Trophoblast cell (in vitro differentiated cells and primary cell): ENCODE measurements around the gene GPR137B.

Experiments used
- DNase-seq, 2 donors: peaks; one replicate each; pipeline ENCODE4 v3.0.0-alpha.2; 2016
- H2AFZ ChIP-seq: 2 replicates; pipeline ENCODE4 v1.6.1; 2013; ENCODE audit warnings: low read length, moderate library complexity, mild to moderate bottlenecking; ENCODE audit not compliant: insufficient read depth, poor library complexity
- H2AK5ac ChIP-seq: 2 replicates; pipeline ENCODE4 v1.6.1; 2013; ENCODE audit warnings: mild to moderate bottlenecking, low read length
- H2BK120ac ChIP-seq: 2 replicates; pipeline ENCODE4 v1.6.1; 2013; ENCODE audit warnings: low read length, mild to moderate bottlenecking, moderate library complexity; ENCODE audit not compliant: insufficient read depth, poor library complexity
- H2BK12ac ChIP-seq: 2 replicates; pipeline ENCODE4 v1.6.1; 2013; ENCODE audit warnings: mild to moderate bottlenecking, low read length, moderate library complexity
- H2BK5ac ChIP-seq: 2 replicates; pipeline ENCODE4 v1.6.1; 2013; ENCODE audit warnings: low read length, low read depth, moderate library complexity, mild to moderate bottlenecking; ENCODE audit not compliant: poor library complexity
- H3K14ac ChIP-seq: 2 replicates; pipeline ENCODE4 v1.6.1; 2013; ENCODE audit warnings: mild to moderate bottlenecking, low read length
- H3K18ac ChIP-seq: 2 replicates; pipeline ENCODE4 v1.6.1; 2013; ENCODE audit warnings: mild to moderate bottlenecking, low read length
- H3K23ac ChIP-seq: 2 replicates; pipeline ENCODE4 v1.6.1; 2013; ENCODE audit warnings: low read length
- H3K27ac ChIP-seq: 2 replicates; pipeline ENCODE4 v1.5.1; 2013; ENCODE audit warnings: low read depth, mild to moderate bottlenecking, inconsistent platforms, low read length, moderate library complexity
- H3K27me3 ChIP-seq: 2 replicates; pipeline ENCODE4 v1.6.1; 2013; ENCODE audit warnings: inconsistent platforms, mild to moderate bottlenecking, low read length, moderate library complexity; ENCODE audit not compliant: insufficient read depth
- H3K36me3 ChIP-seq, 2 experiments: 1 replicate in 1 of 2; 2 replicates in 1 of 2; pipeline ENCODE4 v1.6.1; 2013; ENCODE audit warnings: low read length in 2 of 2, mild to moderate bottlenecking in 2 of 2, moderate library complexity in 1 of 2; ENCODE audit not compliant: insufficient read depth in 2 of 2, control insufficient read depth in 1 of 2
- H3K4ac ChIP-seq: 2 replicates; pipeline ENCODE4 v1.6.1; 2013; ENCODE audit warnings: low read depth, mild to moderate bottlenecking, low read length, moderate library complexity
- H3K4me1 ChIP-seq, 2 experiments: 1 replicate in 1 of 2; 2 replicates in 1 of 2; pipeline ENCODE4 v1.6.1; 2013; ENCODE audit warnings: low read length in 2 of 2, mild to moderate bottlenecking in 2 of 2, moderate library complexity in 1 of 2; ENCODE audit not compliant: insufficient read depth in 2 of 2, control insufficient read depth in 1 of 2
- H3K4me2 ChIP-seq: 2 replicates; pipeline ENCODE4 v1.6.1; 2013; ENCODE audit warnings: inconsistent platforms, mild to moderate bottlenecking, low read length, moderate library complexity
- H3K4me3 ChIP-seq: 2 replicates; pipeline ENCODE4 v1.5.1; 2013; ENCODE audit warnings: mild to moderate bottlenecking, low read depth, low read length, inconsistent platforms
- H3K79me1 ChIP-seq: one replicate; pipeline ENCODE4 v1.6.1; 2013; ENCODE audit warnings: low read length
- H3K79me2 ChIP-seq: 2 replicates; pipeline ENCODE4 v1.6.1; 2013; ENCODE audit warnings: low read length, mild to moderate bottlenecking; ENCODE audit not compliant: control insufficient read depth, insufficient read depth, poor library complexity
- H3K9ac ChIP-seq: 2 replicates; pipeline ENCODE4 v1.6.1; 2013; ENCODE audit warnings: mild to moderate bottlenecking, low read length
- H3K9me3 ChIP-seq: 2 replicates; pipeline ENCODE4 v1.6.1; 2013; ENCODE audit warnings: low read depth, mild to moderate bottlenecking, control low read depth, inconsistent platforms, low read length; ENCODE audit not compliant: insufficient read depth
- H4K12ac ChIP-seq: 2 replicates; pipeline ENCODE4 v1.6.1; 2013; ENCODE audit warnings: low read depth, mild to moderate bottlenecking, low read length, moderate library complexity
- H4K8ac ChIP-seq: 2 replicates; pipeline ENCODE4 v1.6.1; 2013; ENCODE audit warnings: low read depth, mild to moderate bottlenecking, low read length, moderate library complexity
- H4K91ac ChIP-seq: one replicate; pipeline ENCODE4 v1.6.1; 2013; ENCODE audit warnings: low read depth, mild to moderate bottlenecking, low read length, moderate library complexity
- WGBS: extraction: QIAGEN DNeasy Blood & Tissue Kit; methylation state at CpG from one replicate; pipeline ENCODE4 v1.1.7; 2013; ENCODE audit warnings: missing lambda C conversion rate; ENCODE audit not compliant: insufficient read length, insufficient coverage; ENCODE audit errors: extremely low coverage; 5-methylcytosine and 5-hydroxymethylcytosine counted together

The GPR137B gene

GRCh38 chr1:236147521-236148469 is 5.5 kb downstream of the GPR137B start:
- H3K4me3 ChIP-seq = no peak overlapping the region
- no peak overlapping the region for H4K12ac ChIP-seq
- no peak for DNase-seq
- H3K18ac ChIP-seq = no peak overlapping the region
- no peaks in the 10 kb centered on the region for H3K79me2 ChIP-seq
- H3K27me3 ChIP-seq = no peaks in the 10 kb centered on the region
- no peak overlapping the region for H4K91ac ChIP-seq
- no peaks in the 10 kb centered on the region for H3K79me1 ChIP-seq
- no peak overlapping the region for H2AFZ ChIP-seq
- H3K9me3 ChIP-seq = peaks cover 8% of the 10 kb centered on the region
- WGBS = no CpG with 5 or more reads among the region's 17 CpGs
- no peak overlapping the region for H2BK5ac ChIP-seq
- no peak overlapping the region for H3K14ac ChIP-seq
- H2BK120ac ChIP-seq = no peak overlapping the region
- no peak overlapping the region for H3K4me2 ChIP-seq
- H3K27ac ChIP-seq = no peak overlapping the region
- no peak overlapping the region for H2BK12ac ChIP-seq
- no peak overlapping the region for H3K4ac ChIP-seq
- H2AK5ac ChIP-seq = no peak overlapping the region
- no peak overlapping the region for H4K8ac ChIP-seq
- peaks cover 14 to 18% of the 10 kb centered on the region in 2 experiments for H3K4me1 ChIP-seq
- H3K23ac ChIP-seq = no peak overlapping the region
- H3K36me3 ChIP-seq = no peaks in the 10 kb centered on the region
- no peak overlapping the region for H3K9ac ChIP-seq

DNA sequence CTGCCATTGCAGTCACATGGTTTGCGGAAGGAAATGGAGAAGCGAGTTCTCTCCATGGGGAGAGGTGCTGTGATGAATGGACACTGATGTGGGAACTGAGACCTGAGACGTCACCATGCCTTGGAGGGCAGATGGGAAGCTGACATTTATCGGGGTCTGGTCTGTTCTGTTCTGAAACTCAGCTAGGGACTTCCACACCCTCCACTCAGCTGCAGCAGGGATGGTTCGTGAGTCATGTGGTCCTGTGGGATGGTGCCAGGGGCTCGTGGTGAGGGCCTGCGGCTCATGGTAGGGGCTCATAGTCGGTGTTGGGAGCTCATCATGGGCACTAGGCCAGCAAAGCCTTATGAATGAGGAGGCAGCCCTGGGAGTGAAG is 6.1 kb downstream of the GPR137B start:
- no peaks in the 10 kb centered on the region for H3K79me1 ChIP-seq
- no peak overlapping the region for H3K27ac ChIP-seq
- no peak overlapping the region for H2BK5ac ChIP-seq
- H3K27me3 ChIP-seq = no peaks in the 10 kb centered on the region
- H3K79me2 ChIP-seq = no peaks in the 10 kb centered on the region
- H3K14ac ChIP-seq = no peak overlapping the region
- no peak overlapping the region for H2BK12ac ChIP-seq
- H3K4me2 ChIP-seq = no peak overlapping the region
- H3K36me3 ChIP-seq = no peaks in the 10 kb centered on the region
- H4K8ac ChIP-seq = no peak overlapping the region
- no peak overlapping the region for H2BK120ac ChIP-seq
- peak overlapping the region; percentile 15 for H2AK5ac ChIP-seq
- peaks cover 8% of the 10 kb centered on the region for H3K9me3 ChIP-seq
- H3K23ac ChIP-seq = no peak overlapping the region
- H3K9ac ChIP-seq = no peak overlapping the region
- H3K4ac ChIP-seq = no peak overlapping the region
- H4K91ac ChIP-seq = no peak overlapping the region
- no peak overlapping the region for H3K4me3 ChIP-seq
- no peak overlapping the region for H3K18ac ChIP-seq
- peaks cover 12% of the 10 kb centered on the region in 2 experiments for H3K4me1 ChIP-seq
- DNase-seq = no peak
- H4K12ac ChIP-seq = no peak overlapping the region
- no peak overlapping the region for H2AFZ ChIP-seq
- no CpG with 5 or more reads among the region's 8 CpGs for WGBS

GRCh38 chr1:236149003-236149595 is 6.8 kb downstream of the GPR137B start:
- DNase-seq = no peak
- H3K27me3 ChIP-seq = no peaks in the 10 kb centered on the region
- H3K9me3 ChIP-seq = peaks cover 8% of the 10 kb centered on the region
- H3K14ac ChIP-seq = no peak overlapping the region
- H4K91ac ChIP-seq = no peak overlapping the region
- no peak overlapping the region for H3K9ac ChIP-seq
- H4K8ac ChIP-seq = no peak overlapping the region
- no peak overlapping the region for H2BK12ac ChIP-seq
- peaks cover 12% of the 10 kb centered on the region in 2 experiments for H3K4me1 ChIP-seq
- no peak overlapping the region for H3K18ac ChIP-seq
- no peak overlapping the region for H2BK120ac ChIP-seq
- no peak overlapping the region for H3K23ac ChIP-seq
- no peak overlapping the region for H2AFZ ChIP-seq
- no peaks in the 10 kb centered on the region for H3K36me3 ChIP-seq
- no peak overlapping the region for H2AK5ac ChIP-seq
- WGBS = no CpG with 5 or more reads among the region's 18 CpGs
- H3K79me2 ChIP-seq = no peaks in the 10 kb centered on the region
- no peak overlapping the region for H3K4ac ChIP-seq
- no peak overlapping the region for H3K4me3 ChIP-seq
- no peak overlapping the region for H3K27ac ChIP-seq
- H4K12ac ChIP-seq = no peak overlapping the region
- H3K79me1 ChIP-seq = no peaks in the 10 kb centered on the region
- H3K4me2 ChIP-seq = no peak overlapping the region
- H2BK5ac ChIP-seq = no peak overlapping the region

- Histone ChIP-seq H3K9me3 (peaks cover 8% of the 10 kb centered on the region), H3K79me1 (no peaks in the 10 kb centered on the region), H4K12ac (no peak overlapping the region), H3K27ac (no peak overlapping the region), H4K91ac (no peak overlapping the region), H3K4ac (no peak overlapping the region), H3K9ac (no peak overlapping the region), H4K8ac (no peak overlapping the region), H2BK120ac (no peak overlapping the region), H2BK5ac (no peak overlapping the region), H3K14ac (no peak overlapping the region), H3K27me3 (no peaks in the 10 kb centered on the region), H3K4me2 (no peak overlapping the region), H2AFZ (no peak overlapping the region), H2BK12ac (no peak overlapping the region), H3K4me1 (peaks cover 9 to 12% of the 10 kb centered on the region in 2 experiments), H3K23ac (peak overlapping the region; percentile 23), H3K4me3 (peak overlapping the region; percentile 46), H3K18ac (no peak overlapping the region), H2AK5ac (no peak overlapping the region), H3K36me3 (no peaks in the 10 kb centered on the region), H3K79me2 (no peaks in the 10 kb centered on the region)
- WGBS = no CpG with 5 or more reads among the region's 10 CpGs
- DNase-seq = no peak
Measured at GRCh38 chr1:236149696-236150228, 7.4 kb downstream of the GPR137B start.
